GM23338 (cell line): ENCODE results near the gene ANKRD49. TPM values are rescaled to one million over a fixed set of nuclear protein-coding genes. Genes with fewer than 3 reads are reported as not detected.

ENCODE experiments used
- ATAC-seq: fragments of 200-7000 bp; cut with Tn5 transposase; 3 replicates; pipeline ENCODE4 v1.9.1; 2020
- DNase-seq: peaks from one replicate; pipeline ENCODE4 v3.0.0-alpha.2; 2015; ENCODE audit warnings: low spot score
- H2AFZ ChIP-seq: fragments of 200-600 bp; sonication (generic); 2 replicates; pipeline ENCODE4 v1.8.0; 2016; ENCODE audit warnings: antibody characterized with exemption, mild to moderate bottlenecking, moderate library complexity
- H3F3A ChIP-seq: fragments of 200-600 bp; sonication (generic); replicated peaks from 2 replicates; pipeline ENCODE4 v1.8.0; 2017; ENCODE audit warnings: antibody characterized with exemption, mixed run types, low read depth
- H3K27ac ChIP-seq: fragments of 200-600 bp; sonication (generic); 2 replicates; pipeline ENCODE4 v1.6.1; 2016; ENCODE audit warnings: low read depth
- H3K27me3 ChIP-seq: fragments of 200-600 bp; sonication (generic); 2 replicates; pipeline ENCODE4 v1.8.0; 2016; ENCODE audit warnings: mild to moderate bottlenecking, mixed run types, moderate library complexity; ENCODE audit not compliant: insufficient read depth
- H3K36me3 ChIP-seq: fragments of 200-600 bp; sonication (generic); 2 replicates; pipeline ENCODE4 v1.8.0; 2016; ENCODE audit warnings: mild to moderate bottlenecking; ENCODE audit not compliant: insufficient read depth
- H3K4me1 ChIP-seq: fragments of 200-600 bp; sonication (generic); 2 replicates; pipeline ENCODE4 v1.8.0; 2016; ENCODE audit warnings: mild to moderate bottlenecking, moderate library complexity; ENCODE audit not compliant: insufficient read depth
- H3K4me2 ChIP-seq: fragments of 200-600 bp; sonication (generic); 2 replicates; pipeline ENCODE4 v1.7.1; 2017; ENCODE audit warnings: mixed run types
- H3K4me3 ChIP-seq: fragments of 200-600 bp; sonication (generic); 2 replicates; pipeline ENCODE4 v1.6.1; 2016; ENCODE audit warnings: mixed run types
- H3K79me2 ChIP-seq: fragments of 200-600 bp; sonication (generic); replicated peaks from 2 replicates; pipeline ENCODE4 v1.8.0; 2017; ENCODE audit warnings: mild to moderate bottlenecking; ENCODE audit not compliant: insufficient read depth
- H3K9me2 ChIP-seq: fragments of 200-600 bp; sonication (generic); 2 replicates; pipeline ENCODE4 v1.8.0; 2017; ENCODE audit not compliant: insufficient read depth
- H4K20me1 ChIP-seq: fragments of 200-600 bp; sonication (generic); replicated peaks from 2 replicates; pipeline ENCODE4 v1.8.0; 2017; ENCODE audit warnings: mild to moderate bottlenecking; ENCODE audit not compliant: insufficient read depth
- H3K27ac Mint-ChIP-seq: 2 replicates; pipeline ENCODE4 v1.8.0; 2020; ENCODE audit warnings: inconsistent platforms, mild to moderate bottlenecking, moderate library complexity, mixed read lengths
- H3K27me3 Mint-ChIP-seq: 3 replicates; pipeline ENCODE4 v1.8.0; 2022; ENCODE audit warnings: low read depth, mild to moderate bottlenecking, moderate library complexity, mixed read lengths, inconsistent platforms; ENCODE audit not compliant: insufficient read depth, poor library complexity
- H3K36me3 Mint-ChIP-seq: 3 replicates; pipeline ENCODE4 v1.8.0; 2021; ENCODE audit warnings: low read depth, mild to moderate bottlenecking, inconsistent platforms, moderate library complexity, mixed read lengths
- H3K4me1 Mint-ChIP-seq: 3 replicates; pipeline ENCODE4 v1.8.0; 2020; ENCODE audit warnings: mild to moderate bottlenecking, inconsistent platforms, mixed read lengths
- H3K4me3 Mint-ChIP-seq: 3 replicates; pipeline ENCODE4 v1.8.0; 2021; ENCODE audit warnings: moderate library complexity, mild to moderate bottlenecking, inconsistent platforms, mixed read lengths
- H3K9me3 Mint-ChIP-seq: 3 replicates; pipeline ENCODE4 v1.8.0; 2020; ENCODE audit warnings: moderate library complexity, mild to moderate bottlenecking, inconsistent platforms, mixed read lengths
- CREB1 ChIP-seq: fragments of 250-450 bp; sonication (Bioruptor Pico); IDR thresholded peaks from 2 replicates; pipeline ENCODE4 v1.5.0; 2020; ENCODE audit warnings: low read depth, mild to moderate bottlenecking, moderate library complexity
- CTCF ChIP-seq, 2 experiments: fragments of 200-600 bp in 1 of 2; sonication (generic) in 1 of 2; conservative IDR thresholded peaks; 2 replicates each; pipeline versions ENCODE4 v1.5.1 to v1.6.1; 2016 to 2017; ENCODE audit warnings: antibody characterized with exemption in 2 of 2, low read depth in 2 of 2, mild to moderate bottlenecking in 2 of 2, moderate library complexity in 1 of 2
- ETS1 ChIP-seq: IDR thresholded peaks from 2 replicates; pipeline ENCODE4 v1.6.1; 2016; ENCODE audit warnings: antibody characterized with exemption
- EZH2 ChIP-seq: fragments of 200-600 bp; sonication (generic); IDR thresholded peaks from one replicate; pipeline ENCODE4 v1.8.0; 2017; ENCODE audit warnings: antibody characterized with exemption, mild to moderate bottlenecking, low read depth; ENCODE audit not compliant: unreplicated experiment
- EZH2phosphoT487 ChIP-seq: fragments of 200-600 bp; sonication (generic); IDR thresholded peaks from one replicate; pipeline ENCODE4 v1.8.1; 2018; ENCODE audit warnings: antibody characterized with exemption; ENCODE audit not compliant: unreplicated experiment
- JUNB ChIP-seq: IDR thresholded peaks from one replicate; pipeline ENCODE4 v1.6.1; 2016; ENCODE audit warnings: antibody characterized with exemption; ENCODE audit not compliant: unreplicated experiment
- NANOG ChIP-seq: IDR thresholded peaks from 2 replicates; pipeline ENCODE4 v1.6.1; 2016; ENCODE audit warnings: antibody characterized with exemption, borderline replicate concordance
- POLR2AphosphoS5 ChIP-seq: IDR thresholded peaks from 2 replicates; pipeline ENCODE4 v1.6.1; 2016; ENCODE audit warnings: antibody characterized with exemption, low read depth
- REST ChIP-seq: IDR thresholded peaks from one replicate; pipeline ENCODE4 v1.6.1; 2018; ENCODE audit warnings: antibody characterized with exemption; ENCODE audit not compliant: unreplicated experiment
- STAT1 ChIP-seq: IDR thresholded peaks from one replicate; pipeline ENCODE4 v1.6.1; 2016; ENCODE audit warnings: antibody characterized with exemption; ENCODE audit not compliant: unreplicated experiment
- ZNF114 ChIP-seq: fragments of 250-450 bp; sonication (Bioruptor Pico); IDR thresholded peaks from 2 replicates; pipeline ENCODE4 v1.5.0; 2020; ENCODE audit warnings: mild to moderate bottlenecking, moderate library complexity
- ZNF331 ChIP-seq: fragments of 250-450 bp; sonication (Bioruptor Pico); IDR thresholded peaks from 2 replicates; pipeline ENCODE4 v1.5.0; 2020; ENCODE audit warnings: low read depth, mild to moderate bottlenecking, moderate library complexity
- ZNF462 ChIP-seq: fragments of 250-450 bp; sonication (Bioruptor Pico); IDR thresholded peaks from 2 replicates; pipeline ENCODE4 v1.5.0; 2020; ENCODE audit warnings: mild to moderate bottlenecking, moderate library complexity
- polyA plus RNA-seq: library from polyadenylated mRNA; unstranded; fragments of >200 nt; fragmentation: Nextera tagmentation; extraction: Ambion mirVana; gene quantifications from 2 replicates; pipeline ENCODE4 v1.2.1, GENCODE V29; 2016
- total RNA-seq: library from RNA; depleted of rRNA; stranded (reverse); fragments of >200 nt; shearing (Covaris generic); gene quantifications from 2 replicates; pipeline ENCODE4 v1.2.3, GENCODE V29; 2014

The ANKRD49 gene
- total and polyA plus RNA-seq, 2 experiments from 2014 or later, result 16.0 to 35.2 TPM

GRCh38 chr11:94532211-94532610, 38.4 kb downstream of the ANKRD49 start:
- H4K20me1 ChIP-seq, result no peaks in the 10 kb centered on the region
- Mint-ChIP-seq H3K36me3 (no peaks in the 10 kb centered on the region), H3K9me3 (no peaks in the 10 kb centered on the region), H3K4me1 (no peaks in the 10 kb centered on the region), H3K4me3 (no peak overlapping the region), H3K27me3 (no peaks in the 10 kb centered on the region), H3K27ac (no peak overlapping the region)
- no peak overlapping the region for H3K27ac ChIP-seq
- no peaks in the 10 kb centered on the region; the same call in 1 of the 2 replicates for H3K27me3 ChIP-seq
- TF ChIP-seq STAT1 (no peak), EZH2 (no peak), ZNF114 (CRISPR knock-in tag) (no peak), ZNF331 (CRISPR knock-in tag) (no peak), EZH2phosphoT487 (no peak), JUNB (no peak), ZNF462 (CRISPR knock-in tag) (no peak), NANOG (no peak), CREB1 (CRISPR knock-in tag) (no peak), ETS1 (no peak), POLR2AphosphoS5 (no peak), REST (no peak), CTCF (conservative IDR thresholded peaks at IDR 0.05; ENCODE audit: low read depth in 2 of 2) (no peak)
- ATAC-seq (no peak), DNase-seq (no peak)
- no peaks in the 10 kb centered on the region for H3K36me3 ChIP-seq
- H3K9me2 ChIP-seq, result no peaks in the 10 kb centered on the region
- no peaks in the 10 kb centered on the region for H3F3A ChIP-seq
- no peak overlapping the region for H2AFZ ChIP-seq
- no peak overlapping the region for H3K4me3 ChIP-seq
- H3K79me2 ChIP-seq, result no peaks in the 10 kb centered on the region
- H3K4me1 ChIP-seq, result no peaks in the 10 kb centered on the region
- H3K4me2 ChIP-seq, result no peak overlapping the region
